ENCODE measurements around the gene PKP4.

Gene PKP4

DNA sequence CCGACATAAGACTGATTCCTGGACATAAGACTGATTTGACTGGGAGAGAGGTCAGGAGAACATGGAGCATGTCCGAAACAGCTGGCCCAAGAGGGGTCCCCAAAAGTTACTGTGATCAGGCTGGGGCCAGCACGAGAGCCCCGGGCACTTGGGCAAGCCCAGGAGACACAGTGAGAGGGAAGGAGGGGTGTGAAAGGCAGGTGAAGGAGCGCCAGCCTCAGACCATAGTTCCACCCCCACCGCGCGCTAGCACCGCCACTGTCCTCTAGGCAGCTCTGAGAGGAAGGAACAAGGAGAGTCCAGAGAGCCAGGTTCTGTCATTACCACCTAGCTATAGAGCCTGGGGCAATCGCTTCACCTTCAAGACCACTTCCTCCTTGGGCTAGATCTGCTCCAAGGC lies 260.2 kb downstream of the PKP4 start:
- no peak for DNase-seq (ENCODE audit: low read depth)

DNA sequence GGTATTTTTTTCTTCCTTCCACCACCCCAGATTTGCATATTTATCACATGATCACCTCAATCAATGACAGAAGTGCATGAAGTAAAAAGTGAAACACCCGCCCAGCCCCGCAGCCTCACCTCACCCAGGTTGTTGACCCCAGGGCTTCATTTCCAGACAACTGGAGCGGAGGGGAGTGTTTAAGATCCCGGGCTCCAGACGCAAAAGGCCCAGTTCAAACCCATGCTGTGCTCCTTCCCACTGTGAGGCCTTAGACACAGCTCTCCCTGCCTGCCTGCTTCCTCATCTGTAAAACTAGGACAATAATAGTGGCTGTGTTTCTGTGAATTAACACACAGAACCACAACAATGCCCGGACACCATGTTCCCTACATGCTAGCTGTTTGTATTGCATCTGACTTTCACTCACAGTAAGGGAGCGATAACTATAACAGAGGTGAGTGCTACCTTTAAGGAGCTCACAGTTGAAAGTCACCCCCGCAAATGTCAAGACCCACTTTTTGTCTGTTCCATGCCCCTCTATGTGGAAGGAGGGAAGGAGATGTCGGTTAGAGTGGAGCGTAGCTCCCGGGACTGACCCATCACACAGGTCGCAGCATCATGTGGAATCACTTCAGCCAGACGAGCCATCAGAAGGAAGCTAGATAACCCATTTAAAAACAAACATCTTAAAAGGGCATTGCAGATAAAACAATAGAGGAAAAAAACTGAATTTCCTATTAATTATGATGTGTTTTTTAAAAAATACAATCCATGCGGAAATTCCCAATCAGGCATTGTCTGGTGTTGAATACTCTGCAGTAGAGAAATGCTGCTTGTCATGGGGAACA lies 260.8 kb downstream of the PKP4 start:
- no peak for DNase-seq (ENCODE audit: low read depth)

- no peak for DNase-seq (ENCODE audit: low read depth)
Measured at GRCh38 chr2:158718196-158718585, 261.4 kb downstream of the PKP4 start.

GRCh38 chr2:158718851-158719250 lies 262.1 kb downstream of the PKP4 start:
- DNase-seq (ENCODE audit: low read depth) = no peak

GRCh38 chr2:158719403-158719802 lies 262.7 kb downstream of the PKP4 start:
- DNase-seq (ENCODE audit: low read depth) = no peak

DNA sequence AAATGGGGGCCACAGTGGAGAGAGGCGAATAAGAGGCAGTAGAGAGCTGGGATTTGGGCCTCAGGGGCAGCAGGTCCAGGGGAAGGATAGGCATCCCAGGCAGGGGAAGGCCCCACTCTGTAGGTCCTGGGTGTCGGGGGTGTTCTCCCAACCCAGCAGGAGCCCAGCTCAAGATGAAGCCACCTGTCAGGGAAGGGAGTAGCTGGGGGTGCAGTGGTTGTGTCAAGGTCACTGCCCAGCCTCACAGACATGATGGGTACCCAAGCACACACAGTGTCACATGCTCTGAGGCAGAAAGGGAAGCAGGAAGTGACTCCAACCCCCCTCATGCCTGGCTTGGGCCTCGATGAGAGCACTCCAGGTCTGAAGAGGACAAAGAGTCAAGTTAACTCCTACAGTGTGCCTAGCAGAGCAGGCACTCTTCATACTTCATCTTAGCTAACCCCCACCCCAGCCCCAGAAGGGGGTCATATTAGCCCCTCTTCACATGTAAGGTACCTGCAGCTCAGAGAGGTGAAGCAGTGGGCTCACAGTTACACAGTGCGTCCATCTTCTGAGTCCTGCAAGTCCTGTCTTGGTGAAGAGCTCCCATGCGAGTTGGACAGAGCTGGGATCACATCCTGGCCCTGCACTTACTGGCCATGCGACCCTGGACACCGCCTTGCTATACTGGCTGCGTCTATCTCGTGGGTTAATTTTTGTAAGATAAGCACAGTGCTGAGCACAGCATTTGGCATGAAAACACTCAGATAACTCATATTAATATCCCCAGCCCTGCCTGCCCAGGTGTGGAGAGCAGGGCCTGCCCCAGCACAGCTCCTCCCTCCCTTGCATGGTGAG lies 265.7 kb downstream of the PKP4 start:
- no peak for DNase-seq (ENCODE audit: low read depth)

DNA sequence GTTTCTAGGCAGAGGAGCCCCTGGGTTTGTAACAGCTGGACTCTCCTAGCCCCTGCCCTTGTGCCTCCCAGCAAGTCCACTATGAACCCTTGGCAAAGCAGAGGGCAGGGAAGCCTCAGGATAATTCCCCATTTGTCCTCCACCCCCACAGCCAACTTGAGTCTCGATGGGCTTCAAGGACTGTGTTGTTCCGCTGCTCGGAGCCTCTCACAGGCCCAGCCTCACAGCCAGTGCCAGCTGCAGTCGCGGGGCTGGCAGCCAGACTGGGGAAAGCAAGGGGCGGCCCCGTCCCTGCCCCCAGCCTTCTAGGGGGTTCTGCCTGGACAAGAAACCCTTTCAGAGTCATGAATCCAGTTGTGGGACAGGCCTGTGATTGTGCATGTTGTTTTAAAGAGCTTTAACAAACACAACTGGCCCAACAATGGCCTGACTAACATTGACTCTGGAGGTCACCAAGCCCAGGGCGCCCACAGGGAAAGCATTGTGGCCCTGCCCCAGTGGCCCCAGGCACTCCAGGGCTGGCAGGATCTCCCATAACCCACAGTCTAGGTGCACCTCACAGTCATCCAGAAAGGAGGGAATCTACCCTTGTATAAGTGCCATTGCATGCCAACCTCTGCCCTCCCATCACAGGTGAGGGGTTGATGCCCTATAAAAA lies 266.6 kb downstream of the PKP4 start:
- no peak for DNase-seq (ENCODE audit: low read depth)

DNA sequence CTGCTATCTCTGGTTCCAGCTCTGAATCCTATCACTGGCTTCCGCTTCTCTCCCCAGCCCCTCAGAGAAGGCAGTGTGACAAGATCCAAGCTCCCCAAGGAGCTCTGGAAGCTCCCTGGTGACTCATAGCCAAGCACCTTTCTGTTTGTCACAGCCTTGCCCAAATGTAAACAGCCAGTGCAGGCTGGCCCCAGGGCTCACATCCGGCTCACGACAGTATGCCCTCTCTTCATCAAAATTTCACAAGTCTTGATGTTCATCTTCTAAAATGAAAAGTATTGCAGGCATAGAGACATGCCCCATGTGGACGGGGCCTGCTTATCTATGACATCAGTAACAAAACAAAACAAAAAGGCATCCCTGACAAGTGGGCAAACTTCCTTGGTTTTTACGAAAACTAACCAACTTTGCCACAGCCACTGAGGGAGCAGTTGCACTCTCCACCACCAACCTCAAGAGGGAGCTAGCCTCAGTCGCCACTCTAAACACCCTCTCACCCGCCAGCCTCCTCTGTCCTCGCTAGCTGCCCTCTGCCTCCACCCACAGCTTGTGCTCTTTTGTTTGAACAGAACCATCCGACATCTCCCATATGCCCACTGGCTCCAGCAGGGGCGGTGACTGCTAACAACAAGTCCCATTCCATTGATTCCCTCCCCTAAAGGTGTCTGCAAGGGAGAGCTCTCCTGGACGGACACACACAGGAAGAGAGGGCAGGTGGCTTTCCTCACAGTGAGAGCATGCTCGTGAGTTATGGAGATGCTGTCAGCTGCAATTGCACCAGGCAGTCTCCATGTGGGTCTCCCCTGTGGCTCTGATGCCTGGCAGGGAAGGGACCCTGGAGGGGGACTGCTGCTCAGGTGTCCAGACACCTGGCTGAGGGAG lies 267.4 kb downstream of the PKP4 start:
- no peak for DNase-seq (ENCODE audit: low read depth)

DNA sequence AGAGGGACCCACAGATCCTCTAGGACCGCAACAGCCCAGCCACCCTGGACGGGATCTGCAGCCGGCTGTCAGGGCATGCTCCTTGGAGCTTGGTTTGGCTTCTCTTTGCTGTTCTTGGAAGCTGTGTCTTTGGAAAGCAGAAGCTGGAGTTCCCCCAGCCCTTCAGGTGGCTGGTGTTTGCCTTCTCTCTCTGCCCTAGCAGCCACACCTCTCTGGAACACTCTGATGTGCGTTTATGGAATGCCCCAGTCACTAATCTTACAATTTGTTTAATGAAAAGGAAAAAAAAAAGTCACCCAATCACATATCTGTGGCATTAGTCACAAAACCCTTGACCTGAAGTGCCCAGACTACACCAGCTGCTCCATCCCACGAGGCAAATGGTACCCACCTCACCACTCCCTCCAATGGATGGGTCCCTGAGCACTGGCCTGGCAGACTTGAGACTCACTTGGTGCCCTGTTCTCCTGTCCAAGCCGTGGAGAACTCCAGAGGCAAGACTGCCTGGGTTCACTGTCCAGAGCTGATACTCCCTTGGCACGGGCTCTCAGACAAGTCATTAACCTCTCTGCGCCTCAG lies 268.1 kb downstream of the PKP4 start:
- DNase-seq (ENCODE audit: low read depth) = no peak

- DNase-seq (ENCODE audit: low read depth) = no peak
Measured at GRCh38 chr2:158725441-158725891, 268.7 kb downstream of the PKP4 start.

- no peak for DNase-seq (ENCODE audit: low read depth)
Measured at GRCh38 chr2:158726911-158727592, 270.3 kb downstream of the PKP4 start.

DNA sequence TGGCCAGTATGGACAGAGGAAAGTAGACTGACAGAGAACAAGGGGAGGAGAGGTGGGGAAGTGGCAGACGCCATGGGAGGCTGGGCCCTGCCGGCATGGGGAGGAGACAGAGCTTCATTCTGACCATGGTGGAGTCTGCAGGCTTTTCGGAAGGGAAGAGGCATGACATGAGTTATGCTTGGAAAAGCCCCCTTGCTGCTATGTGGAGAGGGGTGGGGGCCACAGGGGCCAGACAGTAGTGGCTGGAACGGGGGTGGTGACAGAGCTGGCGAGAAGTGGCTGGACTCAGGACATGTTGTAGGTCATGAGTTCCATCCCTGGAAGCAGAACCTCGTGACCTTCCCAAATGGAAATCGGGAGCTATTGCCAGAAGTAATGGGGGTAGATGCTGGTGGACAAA lies 271.7 kb downstream of the PKP4 start:
- DNase-seq (ENCODE audit: low read depth) = no peak

GRCh38 chr2:158729451-158729850 lies 272.7 kb downstream of the PKP4 start:
- DNase-seq (ENCODE audit: low read depth) = no peak

DNA sequence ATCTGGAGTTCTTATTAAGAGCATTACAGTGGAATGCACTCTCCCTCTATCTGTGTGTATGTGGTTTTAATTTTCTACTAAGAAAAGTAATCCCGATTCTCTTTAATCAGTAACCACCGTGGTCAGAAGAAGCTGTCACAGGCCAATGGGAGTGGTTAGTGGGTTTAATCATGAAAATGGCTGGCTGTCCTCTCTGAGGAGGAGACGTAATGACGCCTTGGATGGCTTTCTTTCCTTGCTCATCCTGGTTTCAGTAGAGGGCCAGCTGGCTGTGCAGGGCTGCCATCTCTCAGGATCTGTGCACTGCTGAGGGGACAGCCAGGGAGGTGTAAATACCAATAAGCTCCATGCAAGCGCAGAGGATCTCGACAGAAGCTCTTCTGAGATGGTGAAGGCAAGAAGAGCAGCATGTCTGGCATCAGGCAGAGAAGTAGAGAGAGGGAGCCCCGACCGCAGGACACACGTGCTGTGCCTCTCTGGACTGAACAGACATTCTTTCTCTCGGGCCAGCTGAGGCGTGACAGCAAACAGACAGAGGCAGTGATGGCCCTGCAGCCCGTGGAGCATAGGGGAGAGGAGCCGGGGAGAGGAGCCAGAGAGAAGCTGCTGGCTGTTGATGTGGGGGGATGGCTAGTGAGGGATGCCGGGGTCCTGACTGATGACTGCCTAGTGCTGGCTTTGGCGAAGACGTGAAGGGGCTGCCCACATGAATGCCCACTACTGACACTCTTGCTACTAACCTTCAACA lies 273.3 kb downstream of the PKP4 start:
- no peak for DNase-seq (ENCODE audit: low read depth)

- DNase-seq (ENCODE audit: low read depth) = no peak
Measured at GRCh38 chr2:158730621-158731140, 273.9 kb downstream of the PKP4 start.

DNA sequence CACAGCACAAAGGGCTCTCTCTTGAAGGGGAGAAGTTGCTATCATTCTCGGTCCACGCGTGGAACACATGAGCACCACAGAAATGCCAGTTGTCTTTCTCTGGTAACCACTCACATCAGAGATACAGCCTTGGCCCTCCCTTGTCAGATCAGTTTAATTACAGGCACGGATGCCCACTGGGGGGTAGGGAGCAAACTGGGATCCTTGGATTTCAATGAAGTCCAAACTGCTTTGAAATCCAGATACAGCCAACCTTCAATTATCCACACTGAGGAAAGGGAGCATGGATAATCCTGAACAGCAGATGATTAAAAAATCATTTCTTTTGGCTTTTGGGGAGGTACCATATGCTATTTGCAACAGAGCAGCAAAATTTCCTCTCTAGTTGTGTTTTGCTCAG lies 274.6 kb downstream of the PKP4 start:
- DNase-seq (ENCODE audit: low read depth) = no peak
